GM12878 (cell line): ENCODE results near the gene SLC25A17. TPM values are rescaled to one million over a fixed set of nuclear protein-coding genes. Genes with fewer than 3 reads are reported as not detected.

Source experiments
- CBFB ChIP-seq: IDR thresholded peaks from 2 replicates; pipeline ENCODE4 v1.6.1; 2016; ENCODE audit warnings: antibody characterized with exemption, low read depth
- CHD2 ChIP-seq: IDR thresholded peaks from 2 replicates; pipeline ENCODE4 v1.6.1; 2011; ENCODE audit warnings: low read depth, low read length, improper control_type of control experiment, borderline replicate concordance
- CREM ChIP-seq: IDR thresholded peaks from 2 replicates; pipeline ENCODE4 v1.6.1; 2014; ENCODE audit warnings: antibody characterized with exemption, low read depth
- EZH2 ChIP-seq: IDR thresholded peaks from 2 replicates; pipeline ENCODE4 v1.6.1; 2012; ENCODE audit warnings: low read depth, mild to moderate bottlenecking, control low read depth, inconsistent platforms, low read length, borderline replicate concordance; ENCODE audit not compliant: control insufficient read depth
- NBN ChIP-seq: fragments of 450-650 bp; IDR thresholded peaks from 2 replicates; pipeline ENCODE4 v1.6.1; 2016
- NR2F1 ChIP-seq: fragments of 450-650 bp; conservative IDR thresholded peaks from 2 replicates; pipeline ENCODE4 v1.6.1; 2017; ENCODE audit warnings: mild to moderate bottlenecking
- RAD51 ChIP-seq: fragments of 450-650 bp; IDR thresholded peaks from 2 replicates; pipeline ENCODE4 v1.6.1; 2016; ENCODE audit warnings: moderate library complexity, mild to moderate bottlenecking, inconsistent platforms
- SIN3A ChIP-seq: IDR thresholded peaks from 2 replicates; pipeline ENCODE4 v1.6.1; 2012; ENCODE audit warnings: low read depth, low read length, improper control_type of control experiment
- STAT1 ChIP-seq: fragments of 450-650 bp; conservative IDR thresholded peaks from 2 replicates; pipeline ENCODE4 v1.6.1; 2014; ENCODE audit warnings: antibody characterized with exemption, mild to moderate bottlenecking
- polyA plus RNA-seq, 11 experiments: library from polyadenylated mRNA; depleted of rRNA in 4 of 11; unstranded in 6 of 11; stranded (reverse) in 5 of 11; fragments of >200 nt; fragmentation: Nextera tagmentation in 4 of 11; fragmentation: Illumina TruSeq in 1 of 11; extraction: Ambion mirVana in 4 of 11; extraction: Trizol in 1 of 11; gene quantifications; 1 replicate in 1 of 11; 2 replicates in 10 of 11; pipeline versions ENCODE4 v1.2.1 to v1.2.3, GENCODE V29; 2011 to 2016; ENCODE audit warnings: inconsistent platforms in 2 of 11, missing spikeins in 2 of 11, low read depth in 1 of 11
- total RNA-seq, 4 experiments: library from RNA; depleted of rRNA in 3 of 4; stranded (reverse); fragments of >200 nt in 3 of 4; fragmentation: Illumina TruSeq in 1 of 4; extraction: Trizol in 1 of 4; gene quantifications; 2 replicates each; pipeline versions ENCODE4 v1.2.1 to v1.2.3, GENCODE V29; 2013 to 2021
- TF ChIP-seq, protein P1 (sequence below): fragments of 450-650 bp; formaldehyde crosslinking; IDR thresholded peaks from 2 replicates; pipeline ENCODE4 v1.4.0; 2020; ENCODE audit warnings: mild to moderate bottlenecking, moderate library complexity
- TF ChIP-seq, protein P2 (sequence below): fragments of 450-650 bp; IDR thresholded peaks from 2 replicates; pipeline ENCODE4 v1.6.1; 2016; ENCODE audit warnings: mild to moderate bottlenecking, moderate library complexity, borderline replicate concordance
- TF ChIP-seq, protein P3 (sequence below): fragments of 450-650 bp; IDR thresholded peaks from 2 replicates; pipeline ENCODE4 v1.6.1; 2016; ENCODE audit warnings: mild to moderate bottlenecking
- TF ChIP-seq, protein P4 (sequence below): fragments of 450-650 bp; IDR thresholded peaks from 2 replicates; pipeline ENCODE4 v1.6.1; 2014; ENCODE audit warnings: mild to moderate bottlenecking
- TF ChIP-seq, protein P5 (sequence below): fragments of 150-350 bp; IDR thresholded peaks from 2 replicates; pipeline ENCODE4 v1.6.1; 2016; ENCODE audit warnings: low read depth, low read length

The SLC25A17 gene
- total and polyA plus RNA-seq, 10 of the 15 experiments (the other 5 are each of a cell fraction or from before 2014, with no cell fraction given) = 37.5 to 113 (median 62.3) TPM

DNA sequence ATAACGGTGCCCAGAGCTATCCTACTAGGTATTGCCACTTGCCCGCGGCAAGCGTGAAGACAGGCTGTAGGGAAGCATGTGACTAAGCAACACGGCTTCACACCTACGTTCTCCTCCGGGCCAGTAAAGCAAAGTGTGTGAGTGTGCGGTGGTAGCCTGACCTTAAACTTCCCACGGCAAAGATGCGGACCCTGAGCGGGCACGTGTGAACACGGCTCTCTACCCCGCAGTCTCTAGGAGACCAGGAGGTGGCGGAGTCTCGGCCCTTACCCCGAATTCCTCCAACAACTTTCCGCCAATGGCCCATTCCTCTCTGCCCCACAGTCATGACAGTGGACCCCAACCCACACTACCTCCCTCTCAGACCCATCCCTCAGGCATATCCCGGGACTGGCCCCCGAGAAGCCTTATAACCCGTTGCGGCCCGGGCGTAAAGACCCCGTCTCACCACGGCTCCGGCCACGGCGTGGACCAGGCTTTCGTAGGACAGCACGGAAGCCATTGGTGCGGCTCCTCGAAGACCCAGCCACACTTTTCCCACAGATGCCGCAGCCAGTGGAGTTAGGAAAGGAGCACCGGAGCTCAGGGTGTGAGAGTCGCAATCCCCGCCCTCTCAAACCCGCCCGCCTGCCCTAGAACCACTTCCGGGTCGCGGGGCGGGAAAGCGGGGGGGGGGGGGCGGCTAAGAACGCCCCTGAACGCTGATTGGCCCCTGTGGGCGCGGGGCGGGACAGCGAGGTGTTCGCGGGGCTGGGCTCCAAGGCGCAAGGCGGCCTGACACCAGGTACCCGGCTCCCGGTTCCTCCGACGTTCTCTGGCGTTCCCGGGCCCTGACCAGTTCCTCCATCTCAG, at the start of gene SLC25A17 (continued):
- TF ChIP-seq, protein P1, sequence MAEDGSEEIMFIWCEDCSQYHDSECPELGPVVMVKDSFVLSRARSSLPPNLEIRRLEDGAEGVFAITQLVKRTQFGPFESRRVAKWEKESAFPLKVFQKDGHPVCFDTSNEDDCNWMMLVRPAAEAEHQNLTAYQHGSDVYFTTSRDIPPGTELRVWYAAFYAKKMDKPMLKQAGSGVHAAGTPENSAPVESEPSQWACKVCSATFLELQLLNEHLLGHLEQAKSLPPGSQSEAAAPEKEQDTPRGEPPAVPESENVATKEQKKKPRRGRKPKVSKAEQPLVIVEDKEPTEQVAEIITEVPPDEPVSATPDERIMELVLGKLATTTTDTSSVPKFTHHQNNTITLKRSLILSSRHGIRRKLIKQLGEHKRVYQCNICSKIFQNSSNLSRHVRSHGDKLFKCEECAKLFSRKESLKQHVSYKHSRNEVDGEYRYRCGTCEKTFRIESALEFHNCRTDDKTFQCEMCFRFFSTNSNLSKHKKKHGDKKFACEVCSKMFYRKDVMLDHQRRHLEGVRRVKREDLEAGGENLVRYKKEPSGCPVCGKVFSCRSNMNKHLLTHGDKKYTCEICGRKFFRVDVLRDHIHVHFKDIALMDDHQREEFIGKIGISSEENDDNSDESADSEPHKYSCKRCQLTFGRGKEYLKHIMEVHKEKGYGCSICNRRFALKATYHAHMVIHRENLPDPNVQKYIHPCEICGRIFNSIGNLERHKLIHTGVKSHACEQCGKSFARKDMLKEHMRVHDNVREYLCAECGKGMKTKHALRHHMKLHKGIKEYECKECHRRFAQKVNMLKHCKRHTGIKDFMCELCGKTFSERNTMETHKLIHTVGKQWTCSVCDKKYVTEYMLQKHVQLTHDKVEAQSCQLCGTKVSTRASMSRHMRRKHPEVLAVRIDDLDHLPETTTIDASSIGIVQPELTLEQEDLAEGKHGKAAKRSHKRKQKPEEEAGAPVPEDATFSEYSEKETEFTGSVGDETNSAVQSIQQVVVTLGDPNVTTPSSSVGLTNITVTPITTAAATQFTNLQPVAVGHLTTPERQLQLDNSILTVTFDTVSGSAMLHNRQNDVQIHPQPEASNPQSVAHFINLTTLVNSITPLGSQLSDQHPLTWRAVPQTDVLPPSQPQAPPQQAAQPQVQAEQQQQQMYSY (CRISPR knock-in tag) = no peak
- TF ChIP-seq RAD51 (peak; percentile 28; the same call in 1 of the 2 replicates), NBN (peak; percentile 35; the same call in 1 of the 2 replicates), CREM (no peak), STAT1 (0 out of 2 replicates have a peak, but pooled peaks have one; percentile 26), CBFB (no peak), EZH2 (no peak), CHD2 (peak; percentile 41; the same call in 1 of the 2 replicates), SIN3A (peak; percentile 85), NR2F1 (0 out of 2 replicates have a peak, but pooled peaks have one; percentile 46)
- TF ChIP-seq, protein P2, sequence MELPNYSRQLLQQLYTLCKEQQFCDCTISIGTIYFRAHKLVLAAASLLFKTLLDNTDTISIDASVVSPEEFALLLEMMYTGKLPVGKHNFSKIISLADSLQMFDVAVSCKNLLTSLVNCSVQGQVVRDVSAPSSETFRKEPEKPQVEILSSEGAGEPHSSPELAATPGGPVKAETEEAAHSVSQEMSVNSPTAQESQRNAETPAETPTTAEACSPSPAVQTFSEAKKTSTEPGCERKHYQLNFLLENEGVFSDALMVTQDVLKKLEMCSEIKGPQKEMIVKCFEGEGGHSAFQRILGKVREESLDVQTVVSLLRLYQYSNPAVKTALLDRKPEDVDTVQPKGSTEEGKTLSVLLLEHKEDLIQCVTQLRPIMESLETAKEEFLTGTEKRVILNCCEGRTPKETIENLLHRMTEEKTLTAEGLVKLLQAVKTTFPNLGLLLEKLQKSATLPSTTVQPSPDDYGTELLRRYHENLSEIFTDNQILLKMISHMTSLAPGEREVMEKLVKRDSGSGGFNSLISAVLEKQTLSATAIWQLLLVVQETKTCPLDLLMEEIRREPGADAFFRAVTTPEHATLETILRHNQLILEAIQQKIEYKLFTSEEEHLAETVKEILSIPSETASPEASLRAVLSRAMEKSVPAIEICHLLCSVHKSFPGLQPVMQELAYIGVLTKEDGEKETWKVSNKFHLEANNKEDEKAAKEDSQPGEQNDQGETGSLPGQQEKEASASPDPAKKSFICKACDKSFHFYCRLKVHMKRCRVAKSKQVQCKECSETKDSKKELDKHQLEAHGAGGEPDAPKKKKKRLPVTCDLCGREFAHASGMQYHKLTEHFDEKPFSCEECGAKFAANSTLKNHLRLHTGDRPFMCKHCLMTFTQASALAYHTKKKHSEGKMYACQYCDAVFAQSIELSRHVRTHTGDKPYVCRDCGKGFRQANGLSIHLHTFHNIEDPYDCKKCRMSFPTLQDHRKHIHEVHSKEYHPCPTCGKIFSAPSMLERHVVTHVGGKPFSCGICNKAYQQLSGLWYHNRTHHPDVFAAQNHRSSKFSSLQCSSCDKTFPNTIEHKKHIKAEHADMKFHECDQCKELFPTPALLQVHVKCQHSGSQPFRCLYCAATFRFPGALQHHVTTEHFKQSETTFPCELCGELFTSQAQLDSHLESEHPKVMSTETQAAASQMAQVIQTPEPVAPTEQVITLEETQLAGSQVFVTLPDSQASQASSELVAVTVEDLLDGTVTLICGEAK = peak; percentile 81
- TF ChIP-seq, protein P3, sequence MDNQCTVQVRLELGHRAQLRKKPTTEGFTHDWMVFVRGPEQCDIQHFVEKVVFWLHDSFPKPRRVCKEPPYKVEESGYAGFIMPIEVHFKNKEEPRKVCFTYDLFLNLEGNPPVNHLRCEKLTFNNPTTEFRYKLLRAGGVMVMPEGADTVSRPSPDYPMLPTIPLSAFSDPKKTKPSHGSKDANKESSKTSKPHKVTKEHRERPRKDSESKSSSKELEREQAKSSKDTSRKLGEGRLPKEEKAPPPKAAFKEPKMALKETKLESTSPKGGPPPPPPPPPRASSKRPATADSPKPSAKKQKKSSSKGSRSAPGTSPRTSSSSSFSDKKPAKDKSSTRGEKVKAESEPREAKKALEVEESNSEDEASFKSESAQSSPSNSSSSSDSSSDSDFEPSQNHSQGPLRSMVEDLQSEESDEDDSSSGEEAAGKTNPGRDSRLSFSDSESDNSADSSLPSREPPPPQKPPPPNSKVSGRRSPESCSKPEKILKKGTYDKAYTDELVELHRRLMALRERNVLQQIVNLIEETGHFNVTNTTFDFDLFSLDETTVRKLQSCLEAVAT = 0 out of 2 replicates have a peak, but pooled peaks have one; percentile 44
- TF ChIP-seq, protein P4, sequence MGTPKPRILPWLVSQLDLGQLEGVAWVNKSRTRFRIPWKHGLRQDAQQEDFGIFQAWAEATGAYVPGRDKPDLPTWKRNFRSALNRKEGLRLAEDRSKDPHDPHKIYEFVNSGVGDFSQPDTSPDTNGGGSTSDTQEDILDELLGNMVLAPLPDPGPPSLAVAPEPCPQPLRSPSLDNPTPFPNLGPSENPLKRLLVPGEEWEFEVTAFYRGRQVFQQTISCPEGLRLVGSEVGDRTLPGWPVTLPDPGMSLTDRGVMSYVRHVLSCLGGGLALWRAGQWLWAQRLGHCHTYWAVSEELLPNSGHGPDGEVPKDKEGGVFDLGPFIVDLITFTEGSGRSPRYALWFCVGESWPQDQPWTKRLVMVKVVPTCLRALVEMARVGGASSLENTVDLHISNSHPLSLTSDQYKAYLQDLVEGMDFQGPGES = no peak
- TF ChIP-seq, protein P5, sequence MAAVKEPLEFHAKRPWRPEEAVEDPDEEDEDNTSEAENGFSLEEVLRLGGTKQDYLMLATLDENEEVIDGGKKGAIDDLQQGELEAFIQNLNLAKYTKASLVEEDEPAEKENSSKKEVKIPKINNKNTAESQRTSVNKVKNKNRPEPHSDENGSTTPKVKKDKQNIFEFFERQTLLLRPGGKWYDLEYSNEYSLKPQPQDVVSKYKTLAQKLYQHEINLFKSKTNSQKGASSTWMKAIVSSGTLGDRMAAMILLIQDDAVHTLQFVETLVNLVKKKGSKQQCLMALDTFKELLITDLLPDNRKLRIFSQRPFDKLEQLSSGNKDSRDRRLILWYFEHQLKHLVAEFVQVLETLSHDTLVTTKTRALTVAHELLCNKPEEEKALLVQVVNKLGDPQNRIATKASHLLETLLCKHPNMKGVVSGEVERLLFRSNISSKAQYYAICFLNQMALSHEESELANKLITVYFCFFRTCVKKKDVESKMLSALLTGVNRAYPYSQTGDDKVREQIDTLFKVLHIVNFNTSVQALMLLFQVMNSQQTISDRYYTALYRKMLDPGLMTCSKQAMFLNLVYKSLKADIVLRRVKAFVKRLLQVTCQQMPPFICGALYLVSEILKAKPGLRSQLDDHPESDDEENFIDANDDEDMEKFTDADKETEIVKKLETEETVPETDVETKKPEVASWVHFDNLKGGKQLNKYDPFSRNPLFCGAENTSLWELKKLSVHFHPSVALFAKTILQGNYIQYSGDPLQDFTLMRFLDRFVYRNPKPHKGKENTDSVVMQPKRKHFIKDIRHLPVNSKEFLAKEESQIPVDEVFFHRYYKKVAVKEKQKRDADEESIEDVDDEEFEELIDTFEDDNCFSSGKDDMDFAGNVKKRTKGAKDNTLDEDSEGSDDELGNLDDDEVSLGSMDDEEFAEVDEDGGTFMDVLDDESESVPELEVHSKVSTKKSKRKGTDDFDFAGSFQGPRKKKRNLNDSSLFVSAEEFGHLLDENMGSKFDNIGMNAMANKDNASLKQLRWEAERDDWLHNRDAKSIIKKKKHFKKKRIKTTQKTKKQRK = no peak
